DMS79 treated with DMSO at 0.1 percent for 48 hours (cell line): ENCODE data around the gene ABAT.

ENCODE experiments used
- DNase-seq: peaks from one replicate; lab custom pipeline; 2025; lab: John Stamatoyannopoulos, UW

The ABAT gene

DNA sequence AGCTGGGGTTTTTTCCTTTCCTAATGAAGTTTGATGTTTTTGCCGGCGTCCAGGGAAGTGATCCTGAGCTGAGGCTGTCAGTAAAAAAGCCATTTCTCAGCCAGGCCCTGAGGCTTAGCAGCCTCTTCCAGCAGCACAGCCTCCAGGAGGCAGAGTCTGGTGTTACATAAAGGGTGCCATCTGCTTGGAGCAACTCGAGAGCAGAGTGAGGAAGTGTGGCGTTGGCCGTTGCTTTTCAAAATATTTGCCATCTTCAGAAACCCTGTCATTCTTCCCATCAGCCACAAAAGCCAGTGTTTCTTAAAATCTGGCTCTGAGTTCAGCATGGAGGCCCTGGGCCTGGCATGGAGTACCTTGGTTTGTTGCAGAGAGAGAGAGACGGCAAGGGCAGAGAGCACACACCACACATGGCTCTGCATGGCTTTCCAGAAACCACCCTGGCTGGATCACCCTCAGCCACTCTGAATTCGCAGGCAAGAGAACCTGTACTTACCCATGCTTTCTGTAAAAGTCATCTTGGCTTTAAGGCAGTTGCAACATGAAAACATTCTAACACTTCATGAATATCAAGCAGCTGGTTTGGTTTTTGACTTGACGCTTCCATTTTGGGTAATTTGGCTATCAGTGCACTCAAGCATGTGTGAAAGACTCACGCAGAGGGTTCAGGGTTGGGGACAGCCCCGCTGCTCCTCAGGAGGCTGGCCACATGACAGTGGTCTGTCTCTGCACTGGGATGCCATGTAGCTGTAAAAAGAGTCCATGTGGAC, 144.3 kb downstream of the ABAT start:
- no peak for DNase-seq

DNA sequence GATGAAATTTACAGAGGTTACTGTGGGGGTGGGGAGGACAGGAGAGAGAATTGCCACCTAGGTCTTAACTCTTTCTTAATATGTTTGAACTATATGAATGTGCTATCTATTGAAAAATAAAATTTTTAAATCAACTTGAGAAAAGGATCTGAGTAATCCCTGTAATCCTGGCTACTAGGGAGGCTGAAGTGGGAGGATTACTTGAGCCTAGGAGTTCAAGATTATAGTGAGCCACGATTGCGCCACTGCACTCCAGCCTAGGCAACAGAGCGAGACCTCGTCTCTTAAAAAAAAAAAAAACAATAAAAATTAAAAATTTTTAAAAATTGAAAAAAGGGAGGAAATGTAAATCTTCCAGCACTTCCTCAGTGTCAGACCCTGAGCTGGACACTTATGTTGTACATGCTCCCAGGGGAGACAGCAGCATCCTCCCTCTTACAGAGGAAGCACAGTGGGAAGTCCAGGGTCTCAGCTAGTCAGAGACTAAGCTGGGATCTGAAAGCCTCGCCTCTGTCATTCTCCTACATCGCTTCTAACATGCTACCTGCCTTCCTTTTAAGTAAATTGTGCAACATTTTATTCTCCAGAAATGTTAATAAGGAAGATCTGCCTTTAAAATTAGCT, 145.1 kb downstream of the ABAT start:
- DNase-seq, result no peak

DNA sequence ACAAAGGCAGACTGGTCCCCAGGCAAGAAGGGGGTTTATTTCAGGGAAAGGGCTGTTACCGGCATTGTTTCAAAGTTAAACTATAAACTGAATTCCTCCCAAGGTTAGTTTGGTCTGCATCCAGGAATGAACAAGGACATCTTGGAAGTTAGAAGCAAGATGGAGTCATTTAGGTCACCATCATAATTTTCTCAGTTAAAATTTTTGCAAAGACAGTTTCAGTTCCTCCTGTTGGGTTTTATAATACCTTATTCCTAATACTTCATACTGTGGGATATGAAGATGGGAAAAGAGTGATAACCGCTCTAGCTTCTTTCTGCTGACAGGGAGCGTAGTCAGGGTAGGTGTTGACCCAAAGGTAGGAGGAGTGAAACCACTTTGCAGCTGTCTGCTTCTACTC, 148.0 kb downstream of the ABAT start:
- DNase-seq, result no peak

GRCh38 chr16:8826278-8826879, 152.0 kb downstream of the ABAT start:
- no peak for DNase-seq

GRCh38 chr16:8828541-8829165, 154.2 kb downstream of the ABAT start:
- no peak for DNase-seq

- no peak for DNase-seq
Observed at GRCh38 chr16:8831450-8831849, 157.0 kb downstream of the ABAT start.

GRCh38 chr16:8831871-8832716, 157.7 kb downstream of the ABAT start:
- no peak for DNase-seq

DNA sequence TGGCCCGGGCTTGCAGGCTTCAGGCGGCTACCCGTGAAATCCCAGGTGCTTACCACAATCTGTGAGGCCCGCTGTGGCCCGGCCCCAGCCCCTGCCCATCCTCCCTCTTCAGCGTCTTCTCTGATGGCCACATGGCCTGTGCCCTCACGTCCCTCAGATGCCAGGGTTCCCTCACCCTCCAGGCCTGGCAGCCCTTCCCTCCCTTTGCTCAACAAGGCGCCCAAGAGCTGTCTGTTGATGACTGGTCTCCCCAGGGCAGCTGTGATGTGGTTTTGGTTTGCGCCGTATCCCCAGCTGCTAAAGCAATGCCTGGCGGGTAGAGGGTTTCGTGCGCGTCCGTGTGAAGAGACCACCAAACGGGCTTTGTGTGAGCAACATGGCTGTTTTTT, 158.3 kb downstream of the ABAT start:
- no peak for DNase-seq
